Right ventricle myocardium inferior (tissue), 1 donor: ENCODE data around the gene NR6A1. TPM values are rescaled to one million over a fixed set of nuclear protein-coding genes. Genes with fewer than 3 reads are reported as not detected.
A peak's percentile ranks its signal among the peaks of the same experiment; 100 is the strongest.

Experiments
- ATAC-seq: fragments of 200-7000 bp; cut with Tn5 transposase; one replicate; pipeline ENCODE4 v1.9.1; 2020; ENCODE audit warnings: mild to moderate bottlenecking, moderate library complexity
- DNase-seq: peaks from one replicate; pipeline ENCODE4 v3.0.0; 2021; ENCODE audit errors: missing footprints
- intact Hi-C: fragments of 100-400 bp; cut with DNase I; formaldehyde crosslinking; loops from one replicate; pipeline ENCODE4 v1.11.0; 2022
- total RNA-seq: library from RNA; stranded (reverse); fragmentation: NEBNext Ultra II Directional; extraction: Animal tissue kit (Norgen Biotek cat#: 25700); gene quantifications from one replicate; pipeline ENCODE4 v1.2.1, GENCODE V29; 2021
- donor health status: DM: no; HTN: yes; CAD: no; lungs with severe emphysema.

NR6A1 gene
- total RNA-seq, 1 donor from 2014 or later: 1.2 TPM

- peak; percentile 70 for ATAC-seq
- intact Hi-C loops: no loop called here
These were observed 118.3 kb downstream of the NR6A1 start for GRCh38 chr9:124652615-124653393.

GRCh38 chr9:124652203-124652602 is 118.9 kb downstream of the NR6A1 start:
- DNase-seq (no peak), ATAC-seq (no peak)
- intact Hi-C loops: no loop called here

More at GRCh38 chr9:124652615-124653393, 118.3 kb downstream of the NR6A1 start:
- no peak for DNase-seq

GRCh38 chr9:124645274-124645673 is 125.8 kb downstream of the NR6A1 start:
- intact Hi-C loops: no loop called here
- ATAC-seq (no peak), DNase-seq (no peak)

- intact Hi-C loops: no loop called here
- DNase-seq: no peak
- no peak for ATAC-seq
These were observed 131.5 kb downstream of the NR6A1 start for GRCh38 chr9:124639637-124640036.

GRCh38 chr9:124635285-124635684 is 135.8 kb downstream of the NR6A1 start:
- DNase-seq (no peak), ATAC-seq (no peak)
- intact Hi-C loops: no loop called here

GRCh38 chr9:124632077-124632621 is 139.0 kb downstream of the NR6A1 start:
- no peak for ATAC-seq
- no peak for DNase-seq
- intact Hi-C loops: no loop called here

GRCh38 chr9:124631326-124631725 is 139.8 kb downstream of the NR6A1 start:
- DNase-seq (no peak), ATAC-seq (no peak)
- intact Hi-C loops: no loop called here

GRCh38 chr9:124629600-124629999 is 141.5 kb downstream of the NR6A1 start:
- intact Hi-C loops: no loop called here
- DNase-seq: no peak
- ATAC-seq: no peak

GRCh38 chr9:124628741-124629140 is 142.4 kb downstream of the NR6A1 start:
- DNase-seq (no peak), ATAC-seq (no peak)
- intact Hi-C loops: no loop called here

- intact Hi-C loops: no loop called here
These were observed 144.8 kb downstream of the NR6A1 start for GRCh38 chr9:124626276-124626675.

GRCh38 chr9:124625087-124625486 is 146.0 kb downstream of the NR6A1 start:
- intact Hi-C loops: no loop called here
- ATAC-seq (no peak), DNase-seq (no peak)

More at GRCh38 chr9:124626276-124626675, 144.8 kb downstream of the NR6A1 start:
- ATAC-seq: no peak
- DNase-seq: no peak

GRCh38 chr9:124624735-124624992 is 146.4 kb downstream of the NR6A1 start:
- DNase-seq (no peak), ATAC-seq (no peak)
- intact Hi-C loops: no loop called here

GRCh38 chr9:124623966-124624734 is 147.0 kb downstream of the NR6A1 start:
- ATAC-seq (no peak), DNase-seq (no peak)
- intact Hi-C loops: no loop called here

GRCh38 chr9:124622882-124623281 is 148.2 kb downstream of the NR6A1 start:
- DNase-seq: no peak

GRCh38 chr9:124621371-124622328 is 149.5 kb downstream of the NR6A1 start:
- intact Hi-C loops: no loop called here
- DNase-seq (no peak), ATAC-seq (no peak)

More at GRCh38 chr9:124622882-124623281, 148.2 kb downstream of the NR6A1 start:
- no peak for ATAC-seq
- intact Hi-C loops: no loop called here

GRCh38 chr9:124618476-124618875 is 152.6 kb downstream of the NR6A1 start:
- intact Hi-C loops: no loop called here
- DNase-seq: no peak
- ATAC-seq: no peak

GRCh38 chr9:124617477-124618141 is 153.5 kb downstream of the NR6A1 start:
- DNase-seq (peak; percentile 76), ATAC-seq (peak; percentile 71)
- intact Hi-C loops: loop anchor here (1.0 kb wide), 1 partner anchor 95 kb away; no protein-coding TSS in a partner anchor

GRCh38 chr9:124616961-124617360 is 154.2 kb downstream of the NR6A1 start:
- intact Hi-C loops: loop anchor here (1.0 kb wide), 1 partner anchor 95 kb away; no protein-coding TSS in a partner anchor
- DNase-seq: no peak
- no peak for ATAC-seq
